ENCODE data around the gene PTGS1.

GRCh38 chr9:122327175-122327574 lies 43.6 kb upstream of the PTGS1 start:
- TF ChIP-seq CTCF (IDR thresholded peaks at IDR 0.05) (no peak), POLR2A (IDR thresholded peaks at IDR 0.05) (no peak), POLR2AphosphoS5 (IDR thresholded peaks at IDR 0.05) (no peak), EP300 (IDR thresholded peaks at IDR 0.05) (no peak)

Measured in upper lobe of left lung (tissue), 4 donors.